ENCODE data around the gene CLSTN2. TPM values are rescaled to one million over a fixed set of nuclear protein-coding genes. Genes with fewer than 3 reads are reported as not detected.

Gene CLSTN2
- total RNA-seq, 1 experiment from 2014 or later: not detected

DNA sequence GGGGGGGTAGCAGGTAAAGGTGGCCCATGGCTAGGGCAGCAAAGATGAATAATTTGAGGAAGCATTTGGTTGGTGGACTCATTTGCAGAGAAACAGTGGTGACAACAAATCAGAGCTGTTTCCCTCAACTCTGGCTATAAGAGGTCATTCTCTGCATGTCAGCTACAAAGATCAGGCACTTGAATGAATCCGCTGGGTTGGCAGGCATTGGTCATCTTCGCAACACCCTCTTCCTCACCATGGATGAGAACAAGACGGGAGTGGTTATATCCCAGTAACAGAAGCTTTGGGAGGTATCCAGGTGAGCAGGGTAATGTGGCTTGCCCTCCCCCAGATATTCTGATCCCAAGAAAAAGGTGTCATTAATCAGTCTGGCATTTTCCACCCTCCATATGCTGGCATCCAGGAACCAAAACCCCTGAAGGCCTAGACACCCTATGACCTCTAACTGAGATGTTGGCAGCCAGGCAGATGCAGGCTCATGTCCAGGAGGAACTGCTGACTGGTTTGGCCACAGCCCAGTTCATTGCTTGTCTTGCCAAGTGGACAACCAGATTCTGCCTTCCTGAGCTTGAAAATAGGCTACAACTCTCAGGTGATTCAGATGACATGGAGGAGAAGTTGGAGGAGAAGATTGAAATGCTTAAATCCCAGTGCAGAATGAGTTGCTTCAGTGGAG, 634.0 kb downstream of the CLSTN2 start:
- no peaks in the 10 kb centered on the region for H4K20me1 ChIP-seq (ENCODE audit: insufficient read depth, low read depth, low read length)
- H3K79me2 ChIP-seq (ENCODE audit: low read length): no peaks in the 10 kb centered on the region
- DNase-seq: no peak
- H3K27me3 ChIP-seq (ENCODE audit: low read length): no peaks in the 10 kb centered on the region
- no peaks in the 10 kb centered on the region for H3K9me3 ChIP-seq (ENCODE audit: low read length)
- H2AFZ ChIP-seq (ENCODE audit: low read length): no peak overlapping the region
- H3K9me2 ChIP-seq (replicated peaks; ENCODE audit: insufficient read depth, low read length): no peaks in the 10 kb centered on the region
- H3K27ac ChIP-seq (ENCODE audit: low read length): no peak overlapping the region
- H3K4me2 ChIP-seq (ENCODE audit: low read depth, low read length, poor library complexity, severe bottlenecking): no peak overlapping the region
- no peak overlapping the region for H3K9ac ChIP-seq (ENCODE audit: low read length)
- peaks cover 31% of the 10 kb centered on the region for H3K4me1 ChIP-seq (ENCODE audit: low read length)
- H3K36me3 ChIP-seq (ENCODE audit: insufficient read depth, low read length): no peaks in the 10 kb centered on the region
- no peak overlapping the region for H3K4me3 ChIP-seq (ENCODE audit: low read length)

DNA sequence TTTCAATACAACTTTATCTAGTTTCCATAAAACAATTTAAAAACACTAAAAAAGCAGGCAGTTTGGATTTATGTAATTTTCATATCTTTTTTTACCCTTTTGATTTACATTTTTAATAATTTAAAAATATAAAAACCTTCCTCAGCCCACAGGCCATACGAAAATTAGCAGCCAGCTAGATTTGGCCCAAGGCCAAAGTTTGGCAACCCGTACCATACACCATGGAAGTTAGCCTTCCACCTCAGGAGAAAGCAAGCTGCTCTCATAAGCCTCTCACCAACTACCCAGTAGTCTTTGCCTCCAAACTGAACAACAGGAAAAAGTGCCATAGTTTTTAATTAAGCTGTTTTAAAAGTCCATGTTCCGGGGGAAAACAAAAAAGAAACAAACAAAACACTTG, 635.6 kb downstream of the CLSTN2 start:
- H3K9me3 ChIP-seq (ENCODE audit: low read length): no peaks in the 10 kb centered on the region
- 0 out of 2 replicates have a peak overlapping the region, but pooled peaks have one; percentile 13 for H3K9ac ChIP-seq (ENCODE audit: low read length)
- no peaks in the 10 kb centered on the region for H3K27me3 ChIP-seq (ENCODE audit: low read length)
- H3K36me3 ChIP-seq (ENCODE audit: insufficient read depth, low read length): no peaks in the 10 kb centered on the region
- H3K79me2 ChIP-seq (ENCODE audit: low read length): no peaks in the 10 kb centered on the region
- no peaks in the 10 kb centered on the region for H4K20me1 ChIP-seq (ENCODE audit: insufficient read depth, low read depth, low read length)
- peak; percentile 60 for DNase-seq
- peaks cover 42% of the 10 kb centered on the region for H3K4me1 ChIP-seq (ENCODE audit: low read length)
- H2AFZ ChIP-seq (ENCODE audit: low read length): no peak overlapping the region
- H3K9me2 ChIP-seq (replicated peaks; ENCODE audit: insufficient read depth, low read length): no peaks in the 10 kb centered on the region
- H3K4me3 ChIP-seq (ENCODE audit: low read length): peak overlapping the region; percentile 39
- peak overlapping the region; percentile 60 for H3K27ac ChIP-seq (ENCODE audit: low read length)
- peak overlapping the region; percentile 72 for H3K4me2 ChIP-seq (ENCODE audit: low read depth, low read length, poor library complexity, severe bottlenecking)

DNA sequence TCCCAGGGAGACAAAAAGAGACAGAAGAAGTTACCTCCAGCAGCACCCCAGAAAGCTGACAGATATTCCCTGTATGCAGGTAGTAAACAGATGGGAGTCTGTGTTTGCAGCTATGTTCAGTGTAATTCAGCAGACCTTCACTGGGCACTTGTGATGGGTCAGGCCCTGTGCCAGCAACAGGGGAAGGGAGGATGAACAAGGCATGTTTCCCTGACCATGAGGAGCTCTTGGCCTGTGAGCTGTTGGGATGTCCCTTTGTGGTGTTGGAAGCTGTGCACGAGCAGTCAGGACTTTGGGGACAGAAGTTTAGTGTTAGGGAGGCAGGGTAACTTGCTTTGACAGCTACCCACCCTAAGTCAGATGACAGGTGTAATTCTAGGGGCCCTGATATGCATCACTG, 636.9 kb downstream of the CLSTN2 start:
- Histone ChIP-seq H3K4me2 (ENCODE audit: low read depth, low read length, poor library complexity, severe bottlenecking) (peak overlapping the region; percentile 72), H3K4me1 (ENCODE audit: low read length) (peaks cover 42% of the 10 kb centered on the region), H3K9ac (ENCODE audit: low read length) (no peak overlapping the region), H3K9me3 (ENCODE audit: low read length) (no peaks in the 10 kb centered on the region), H2AFZ (ENCODE audit: low read length) (no peak overlapping the region), H3K4me3 (ENCODE audit: low read length) (no peak overlapping the region), H3K36me3 (ENCODE audit: insufficient read depth, low read length) (no peaks in the 10 kb centered on the region), H3K79me2 (ENCODE audit: low read length) (no peaks in the 10 kb centered on the region), H3K27me3 (ENCODE audit: low read length) (no peaks in the 10 kb centered on the region), H3K9me2 (replicated peaks; ENCODE audit: insufficient read depth, low read length) (no peaks in the 10 kb centered on the region), H3K27ac (ENCODE audit: low read length) (no peak overlapping the region; the same call in 1 of the 2 replicates), H4K20me1 (ENCODE audit: insufficient read depth, low read depth, low read length) (no peaks in the 10 kb centered on the region)
- DNase-seq: no peak

DNA sequence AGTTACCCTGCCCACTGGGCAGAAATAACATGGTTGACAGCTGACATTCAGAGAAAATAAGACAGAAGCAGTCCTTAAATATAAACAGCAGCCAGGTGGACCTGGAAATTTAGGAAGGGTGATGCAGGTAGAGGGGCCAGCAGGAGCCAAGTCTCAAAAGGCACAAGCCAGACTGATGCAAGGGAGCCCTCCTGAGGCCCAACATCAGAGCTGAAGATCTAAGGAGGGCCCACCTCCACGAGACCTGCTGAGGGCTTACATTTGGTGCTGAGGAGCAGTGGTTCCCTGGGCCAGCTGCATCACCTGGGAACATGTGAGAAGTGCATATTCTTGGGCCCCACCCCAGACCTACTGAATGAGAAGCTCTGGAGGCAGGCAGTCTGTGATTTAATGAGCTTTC, 637.3 kb downstream of the CLSTN2 start:
- Histone ChIP-seq H3K4me3 (ENCODE audit: low read length) (no peak overlapping the region), H3K27me3 (ENCODE audit: low read length) (no peaks in the 10 kb centered on the region), H4K20me1 (ENCODE audit: insufficient read depth, low read depth, low read length) (no peaks in the 10 kb centered on the region)

DNA sequence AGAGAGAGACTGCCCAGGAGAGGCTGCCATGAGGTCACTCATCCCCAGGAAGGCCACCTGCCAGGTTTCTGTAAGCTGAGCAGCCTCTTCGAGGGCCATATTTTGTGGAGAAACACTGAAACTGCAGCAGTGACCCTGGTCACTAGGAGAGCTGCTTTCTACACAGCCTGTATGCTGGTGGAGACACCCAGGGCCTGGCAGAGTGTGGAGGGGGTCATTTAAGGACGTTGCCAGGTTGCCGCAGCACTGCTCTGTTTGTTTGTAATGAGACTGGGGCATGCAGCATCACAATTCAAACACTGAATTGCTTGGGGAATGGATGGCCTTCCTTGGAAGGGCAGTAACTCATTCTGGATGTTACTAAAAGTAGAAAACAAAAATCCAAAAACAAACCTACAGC, 638.0 kb downstream of the CLSTN2 start:
- no peaks in the 10 kb centered on the region for H3K9me2 ChIP-seq (replicated peaks; ENCODE audit: insufficient read depth, low read length)
- H3K79me2 ChIP-seq (ENCODE audit: low read length): no peaks in the 10 kb centered on the region
- no peak overlapping the region for H3K27ac ChIP-seq (ENCODE audit: low read length)
- no peak overlapping the region for H3K9ac ChIP-seq (ENCODE audit: low read length)
- H2AFZ ChIP-seq (ENCODE audit: low read length): no peak overlapping the region
- H3K36me3 ChIP-seq (ENCODE audit: insufficient read depth, low read length): no peaks in the 10 kb centered on the region
- H3K4me3 ChIP-seq (ENCODE audit: low read length): no peak overlapping the region
- DNase-seq: no peak
- no peaks in the 10 kb centered on the region for H3K27me3 ChIP-seq (ENCODE audit: low read length)
- peaks cover 42% of the 10 kb centered on the region for H3K4me1 ChIP-seq (ENCODE audit: low read length)
- no peaks in the 10 kb centered on the region for H4K20me1 ChIP-seq (ENCODE audit: insufficient read depth, low read depth, low read length)
- no peak overlapping the region for H3K4me2 ChIP-seq (ENCODE audit: low read depth, low read length, poor library complexity, severe bottlenecking)
- H3K9me3 ChIP-seq (ENCODE audit: low read length): no peaks in the 10 kb centered on the region

More for the DNA sequence above, 637.3 kb downstream of the CLSTN2 start:
- peaks cover 42% of the 10 kb centered on the region for H3K4me1 ChIP-seq (ENCODE audit: low read length)
- DNase-seq: no peak
- no peaks in the 10 kb centered on the region for H3K36me3 ChIP-seq (ENCODE audit: insufficient read depth, low read length)
- no peak overlapping the region for H3K4me2 ChIP-seq (ENCODE audit: low read depth, low read length, poor library complexity, severe bottlenecking)
- H3K9me3 ChIP-seq (ENCODE audit: low read length): no peaks in the 10 kb centered on the region
- H3K27ac ChIP-seq (ENCODE audit: low read length): no peak overlapping the region
- H3K9me2 ChIP-seq (replicated peaks; ENCODE audit: insufficient read depth, low read length): no peaks in the 10 kb centered on the region
- no peak overlapping the region for H2AFZ ChIP-seq (ENCODE audit: low read length)
- H3K79me2 ChIP-seq (ENCODE audit: low read length): no peaks in the 10 kb centered on the region
- no peak overlapping the region for H3K9ac ChIP-seq (ENCODE audit: low read length)

DNA sequence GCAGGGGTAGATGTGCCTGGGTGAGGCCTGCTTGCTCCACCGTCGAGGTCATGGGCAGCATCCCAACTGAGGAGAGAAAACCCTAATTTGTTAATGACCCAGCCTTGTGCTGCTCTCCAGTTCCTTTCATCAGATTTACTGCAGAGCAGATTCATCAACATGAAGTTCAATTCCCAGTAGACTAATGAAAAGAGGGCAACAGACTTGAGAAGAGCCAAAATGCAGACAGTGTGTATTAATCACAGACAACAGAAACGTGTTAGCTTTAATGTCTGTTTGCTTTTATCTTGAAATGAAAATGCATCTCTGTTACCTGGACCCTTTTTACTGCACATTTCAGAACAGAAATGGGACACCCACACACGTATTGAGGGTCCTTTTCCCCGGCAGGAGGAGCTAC, 639.4 kb downstream of the CLSTN2 start:
- no peaks in the 10 kb centered on the region for H3K36me3 ChIP-seq (ENCODE audit: insufficient read depth, low read length)
- H3K9me3 ChIP-seq (ENCODE audit: low read length): no peaks in the 10 kb centered on the region
- H3K9me2 ChIP-seq (replicated peaks; ENCODE audit: insufficient read depth, low read length): no peaks in the 10 kb centered on the region
- H3K4me2 ChIP-seq (ENCODE audit: low read depth, low read length, poor library complexity, severe bottlenecking): no peak overlapping the region
- no peak overlapping the region for H3K9ac ChIP-seq (ENCODE audit: low read length)
- no peak overlapping the region for H3K27ac ChIP-seq (ENCODE audit: low read length)
- H4K20me1 ChIP-seq (ENCODE audit: insufficient read depth, low read depth, low read length): no peaks in the 10 kb centered on the region
- no peak overlapping the region for H3K4me3 ChIP-seq (ENCODE audit: low read length)
- no peaks in the 10 kb centered on the region for H3K79me2 ChIP-seq (ENCODE audit: low read length)
- H3K4me1 ChIP-seq (ENCODE audit: low read length): peaks cover 42% of the 10 kb centered on the region
- H2AFZ ChIP-seq (ENCODE audit: low read length): no peak overlapping the region
- H3K27me3 ChIP-seq (ENCODE audit: low read length): no peaks in the 10 kb centered on the region
- no peak for DNase-seq

DNA sequence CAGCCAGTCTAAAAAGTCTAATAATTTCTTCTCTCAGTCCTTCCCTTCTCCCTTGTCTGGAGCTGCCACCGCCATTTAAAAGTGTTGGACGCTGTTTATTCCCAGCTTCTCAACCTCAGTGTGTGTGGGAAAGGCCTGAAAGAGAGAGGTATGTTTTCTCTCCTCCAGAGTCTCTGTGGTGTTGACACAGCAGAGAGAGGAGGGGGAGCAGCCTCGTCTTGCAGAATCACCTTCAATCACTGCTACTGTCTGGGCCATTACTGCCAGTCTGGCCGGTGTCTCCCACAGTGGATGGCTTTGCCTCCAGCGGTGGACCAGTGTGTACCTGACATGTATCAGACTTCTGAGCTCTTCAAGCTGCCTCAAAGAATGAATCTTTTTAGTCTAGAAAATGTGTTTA, 641.5 kb downstream of the CLSTN2 start:
- no peaks in the 10 kb centered on the region for H3K27me3 ChIP-seq (ENCODE audit: low read length)
- no peak overlapping the region for H3K4me2 ChIP-seq (ENCODE audit: low read depth, low read length, poor library complexity, severe bottlenecking)
- H2AFZ ChIP-seq (ENCODE audit: low read length): no peak overlapping the region
- no peak overlapping the region for H3K27ac ChIP-seq (ENCODE audit: low read length)
- no peaks in the 10 kb centered on the region for H4K20me1 ChIP-seq (ENCODE audit: insufficient read depth, low read depth, low read length)
- no peaks in the 10 kb centered on the region for H3K79me2 ChIP-seq (ENCODE audit: low read length)
- H3K9me2 ChIP-seq (replicated peaks; ENCODE audit: insufficient read depth, low read length): no peaks in the 10 kb centered on the region
- no peaks in the 10 kb centered on the region for H3K9me3 ChIP-seq (ENCODE audit: low read length)
- H3K36me3 ChIP-seq (ENCODE audit: insufficient read depth, low read length): no peaks in the 10 kb centered on the region
- no peak for DNase-seq
- H3K9ac ChIP-seq (ENCODE audit: low read length): no peak overlapping the region
- H3K4me3 ChIP-seq (ENCODE audit: low read length): no peak overlapping the region
- H3K4me1 ChIP-seq (ENCODE audit: low read length): peaks cover 21% of the 10 kb centered on the region

DNA sequence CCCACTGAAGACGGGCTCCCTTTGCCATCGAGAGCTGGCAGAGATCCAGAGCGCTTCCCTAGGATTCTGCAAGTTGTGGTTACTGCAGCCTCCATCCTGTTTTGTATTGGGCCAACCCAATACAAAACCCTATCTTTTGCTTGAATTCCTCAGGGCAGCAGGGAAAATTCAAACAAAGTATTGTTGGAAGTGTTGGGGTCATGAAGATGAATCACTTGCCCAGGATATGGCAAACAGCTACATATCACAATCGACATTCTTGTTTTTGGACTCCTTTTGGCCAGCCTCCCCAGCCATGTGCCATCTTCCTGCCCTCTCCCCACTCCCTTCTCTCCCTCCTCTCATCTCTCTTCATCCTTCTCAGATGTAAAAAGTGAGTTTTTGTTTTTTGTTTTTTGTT, 642.9 kb downstream of the CLSTN2 start:
- no peaks in the 10 kb centered on the region for H3K9me2 ChIP-seq (replicated peaks; ENCODE audit: insufficient read depth, low read length)
- H3K4me2 ChIP-seq (ENCODE audit: low read depth, low read length, poor library complexity, severe bottlenecking): no peak overlapping the region
- H2AFZ ChIP-seq (ENCODE audit: low read length): no peak overlapping the region
- H3K9ac ChIP-seq (ENCODE audit: low read length): no peak overlapping the region
- H3K27ac ChIP-seq (ENCODE audit: low read length): no peak overlapping the region
- H3K27me3 ChIP-seq (ENCODE audit: low read length): no peaks in the 10 kb centered on the region
- no peaks in the 10 kb centered on the region for H3K9me3 ChIP-seq (ENCODE audit: low read length)
- no peaks in the 10 kb centered on the region for H3K36me3 ChIP-seq (ENCODE audit: insufficient read depth, low read length)
- no peak overlapping the region for H3K4me3 ChIP-seq (ENCODE audit: low read length)
- H3K4me1 ChIP-seq (ENCODE audit: low read length): peaks cover 12% of the 10 kb centered on the region
- H3K79me2 ChIP-seq (ENCODE audit: low read length): no peaks in the 10 kb centered on the region
- no peak for DNase-seq
- H4K20me1 ChIP-seq (ENCODE audit: insufficient read depth, low read depth, low read length): no peaks in the 10 kb centered on the region
